ENCODE results near the gene MEAK7.
"Not testable (repeated sequence)": the region's sequence is repeated elsewhere in the genome, so short reads cannot be mapped to it uniquely, and the experiment has no call there.

The MEAK7 gene

DNA sequence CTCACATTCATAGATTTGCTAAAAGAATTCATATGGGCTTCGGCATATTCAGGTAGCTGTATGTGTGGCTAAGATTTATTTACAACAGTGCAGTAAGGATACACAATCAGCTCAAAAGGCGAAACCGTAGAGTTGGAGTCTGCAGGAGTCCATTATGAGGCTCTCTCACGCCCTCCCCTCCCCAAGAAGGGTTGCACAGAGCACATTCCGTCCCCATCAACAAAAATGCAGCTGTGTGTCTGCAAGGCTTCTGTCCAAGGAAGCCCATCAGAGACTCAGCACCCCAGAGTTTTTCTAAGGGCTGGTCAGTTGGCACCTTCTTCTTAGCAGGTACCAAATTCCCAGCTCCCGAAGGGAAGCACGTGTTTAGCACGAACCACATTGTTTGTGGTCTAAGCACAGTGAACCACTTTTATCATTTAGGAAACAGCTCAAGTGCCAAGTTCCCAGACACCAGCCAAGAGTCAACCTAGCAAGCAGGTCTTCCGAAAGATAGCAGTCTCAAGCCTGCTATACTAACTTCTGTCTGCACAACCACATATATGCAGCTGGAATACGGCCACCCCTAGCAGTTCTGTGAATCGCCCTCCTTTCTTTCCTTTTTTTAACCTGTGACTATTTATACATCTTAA, 28.5 kb upstream of the MEAK7 start:
- no peak for DNase-seq

DNA sequence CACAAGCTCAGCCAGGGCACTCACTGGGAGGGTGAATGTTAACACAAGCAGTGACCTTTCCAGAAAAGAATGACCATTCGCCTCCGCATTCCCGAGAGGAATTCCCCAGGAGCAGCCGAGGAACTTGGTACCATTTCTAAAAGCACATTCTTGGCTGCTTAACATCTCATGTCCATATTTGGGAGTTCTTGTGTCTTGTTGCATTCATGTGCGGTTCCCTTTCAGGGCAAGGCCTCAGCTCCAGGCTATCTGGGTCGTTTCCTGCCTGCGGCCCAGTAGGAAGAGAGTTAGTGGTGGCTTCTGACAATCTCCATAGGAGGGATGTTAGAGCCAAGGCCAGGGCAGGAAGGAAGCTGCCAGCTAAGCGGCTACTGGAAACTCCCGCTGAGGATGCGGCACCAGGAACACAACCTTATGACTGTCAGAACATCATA, 27.8 kb upstream of the MEAK7 start:
- DNase-seq: peak; percentile 93

DNA sequence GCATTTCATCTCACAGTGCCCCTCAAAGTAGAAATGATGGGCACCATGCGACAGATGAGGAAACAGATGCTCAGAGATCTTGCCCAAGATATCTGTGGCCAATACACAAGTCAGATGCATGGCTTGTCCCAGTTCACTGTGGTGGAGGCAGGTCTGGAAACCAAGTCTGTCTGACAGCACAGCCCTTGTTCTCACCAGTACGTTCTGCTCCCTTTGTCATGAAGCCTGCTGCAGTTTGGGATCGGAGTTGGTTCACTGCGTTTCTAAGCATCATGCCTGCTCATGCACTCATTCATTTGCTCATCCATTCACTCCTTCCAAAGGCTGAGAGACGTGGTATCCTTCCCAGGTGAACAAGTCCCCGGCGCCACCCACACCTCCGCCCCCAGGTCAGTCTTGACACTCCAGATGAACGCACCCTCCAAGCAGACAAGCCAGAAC, 27.2 kb upstream of the MEAK7 start:
- no peak for DNase-seq

DNA sequence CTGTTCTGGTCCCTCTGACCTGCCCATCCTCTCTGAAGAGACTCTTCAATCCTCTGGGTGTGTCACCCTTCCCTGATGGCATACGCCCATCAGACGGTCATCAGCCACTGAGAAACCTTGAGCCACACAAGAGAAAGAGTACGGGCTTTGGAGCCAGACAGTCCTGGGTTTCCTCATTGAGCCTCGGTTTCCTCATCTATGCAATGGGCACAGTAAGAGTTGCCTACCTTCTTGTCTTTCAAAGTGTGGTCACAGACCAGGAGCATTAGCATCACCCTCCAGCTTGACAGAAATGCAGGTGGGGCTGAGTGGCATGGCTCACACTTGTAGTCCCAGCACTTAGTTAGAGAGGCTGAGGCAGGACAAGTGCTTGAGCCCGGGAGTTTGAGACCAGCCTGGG, 26.1 kb upstream of the MEAK7 start:
- DNase-seq: no peak

DNA sequence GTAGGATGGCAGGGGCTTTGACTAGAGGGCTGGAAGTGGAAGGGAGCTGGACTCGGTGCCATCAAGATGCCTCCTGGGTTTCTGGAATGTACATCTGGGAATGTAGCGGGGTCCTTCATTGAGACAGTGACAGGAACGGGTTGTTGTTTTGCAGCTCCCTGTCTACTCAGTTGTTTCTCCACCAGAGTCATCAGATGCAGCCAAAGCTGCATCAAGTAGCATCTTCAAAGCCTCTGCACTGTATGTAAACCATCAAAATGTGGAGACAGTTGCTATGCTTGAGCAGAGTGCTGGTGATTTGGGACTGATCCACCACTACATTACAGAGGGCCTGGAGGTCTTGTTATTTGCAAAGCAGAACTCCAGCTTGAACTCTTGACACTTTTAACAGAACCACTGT, 25.1 kb upstream of the MEAK7 start:
- no peak for DNase-seq

DNA sequence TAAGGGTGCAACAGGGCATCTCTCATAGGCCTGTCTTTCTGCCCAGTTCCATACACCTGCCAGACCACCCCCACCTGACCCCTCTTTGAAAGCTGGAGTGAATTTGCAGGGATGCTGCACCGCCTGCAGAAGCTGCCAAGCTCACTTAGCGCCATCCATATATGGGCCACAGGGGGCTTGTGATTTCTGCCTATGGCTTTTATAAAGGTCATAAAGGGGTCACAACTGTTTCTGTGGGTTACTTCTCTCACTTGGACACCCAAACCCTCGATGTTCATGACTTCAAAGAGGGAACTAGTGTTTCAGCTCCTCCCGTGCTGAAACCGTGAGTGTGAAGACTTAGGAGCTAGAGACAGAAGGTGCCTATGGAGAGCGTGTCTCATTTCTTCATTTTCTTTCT, 23.9 kb upstream of the MEAK7 start:
- DNase-seq: no peak

DNA sequence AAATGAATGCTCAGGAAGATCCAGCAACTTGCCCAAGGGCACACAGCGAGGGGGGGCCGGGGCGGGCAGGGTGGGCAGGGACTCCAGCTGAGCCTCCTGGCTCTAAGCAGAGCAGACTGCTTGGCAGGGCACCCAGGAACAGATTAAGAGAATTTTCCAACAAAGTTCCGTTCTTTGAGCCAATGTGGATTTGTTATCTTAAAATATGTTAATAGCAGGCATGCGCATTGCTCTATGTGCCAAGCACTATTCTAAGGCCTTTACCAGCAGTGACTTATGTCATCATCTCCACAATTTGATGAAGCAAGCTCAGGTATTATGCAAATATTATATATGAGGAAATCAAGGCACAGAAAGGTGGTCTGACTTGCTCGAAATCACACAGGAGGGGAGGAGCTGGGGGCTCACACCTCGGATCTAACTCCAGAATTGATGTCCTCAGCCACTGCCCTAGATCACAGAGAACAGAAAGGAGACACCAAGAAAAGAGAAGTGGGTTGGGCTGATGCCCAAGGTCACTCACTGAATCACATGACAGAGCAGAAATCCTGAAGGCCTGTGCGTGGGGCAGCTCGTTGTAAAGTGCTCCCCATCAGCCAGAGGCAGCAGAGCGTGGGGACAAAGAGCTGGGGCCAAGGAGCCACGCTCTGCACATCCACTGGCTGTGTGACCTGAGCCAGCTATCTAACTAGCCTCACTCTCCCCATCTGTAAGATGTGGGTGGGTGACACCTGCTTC, 23.2 kb upstream of the MEAK7 start:
- DNase-seq: no peak

DNA sequence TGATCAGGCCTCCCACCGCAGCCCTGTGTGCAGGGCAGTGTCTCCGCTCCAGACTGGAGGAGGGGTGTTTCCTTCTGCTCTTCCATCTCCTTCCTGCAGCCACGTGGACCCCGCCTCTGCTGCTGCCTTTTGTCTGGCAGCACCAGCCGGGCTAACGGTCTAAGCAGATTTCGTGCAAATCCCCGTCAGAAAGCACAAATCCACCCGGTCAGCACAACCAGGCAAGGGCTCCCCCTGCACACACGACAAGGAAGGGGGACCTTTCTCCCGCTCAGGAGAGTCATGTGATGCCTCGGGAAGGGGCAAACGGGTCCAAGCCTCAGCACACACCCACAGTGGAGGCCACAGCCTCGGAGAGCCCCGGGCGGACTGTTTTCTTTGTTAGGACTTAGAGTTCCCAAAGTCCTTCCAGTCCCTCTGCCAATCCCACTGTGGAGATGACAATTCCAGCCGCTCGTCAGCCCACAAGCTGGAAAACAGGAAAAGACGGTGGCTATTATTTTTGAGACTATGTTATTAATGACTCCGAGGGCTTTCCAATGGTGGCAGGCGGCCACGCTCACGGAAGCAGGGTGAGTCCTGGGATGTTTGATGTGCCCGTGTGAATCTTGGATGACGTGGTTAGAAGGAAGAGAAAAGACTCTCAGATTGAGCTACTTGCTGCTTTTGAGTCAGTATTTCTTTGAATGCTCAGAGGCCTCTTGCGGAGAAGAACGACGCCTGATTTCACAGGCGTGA, 22.5 kb upstream of the MEAK7 start:
- DNase-seq: peak; percentile 47

DNA sequence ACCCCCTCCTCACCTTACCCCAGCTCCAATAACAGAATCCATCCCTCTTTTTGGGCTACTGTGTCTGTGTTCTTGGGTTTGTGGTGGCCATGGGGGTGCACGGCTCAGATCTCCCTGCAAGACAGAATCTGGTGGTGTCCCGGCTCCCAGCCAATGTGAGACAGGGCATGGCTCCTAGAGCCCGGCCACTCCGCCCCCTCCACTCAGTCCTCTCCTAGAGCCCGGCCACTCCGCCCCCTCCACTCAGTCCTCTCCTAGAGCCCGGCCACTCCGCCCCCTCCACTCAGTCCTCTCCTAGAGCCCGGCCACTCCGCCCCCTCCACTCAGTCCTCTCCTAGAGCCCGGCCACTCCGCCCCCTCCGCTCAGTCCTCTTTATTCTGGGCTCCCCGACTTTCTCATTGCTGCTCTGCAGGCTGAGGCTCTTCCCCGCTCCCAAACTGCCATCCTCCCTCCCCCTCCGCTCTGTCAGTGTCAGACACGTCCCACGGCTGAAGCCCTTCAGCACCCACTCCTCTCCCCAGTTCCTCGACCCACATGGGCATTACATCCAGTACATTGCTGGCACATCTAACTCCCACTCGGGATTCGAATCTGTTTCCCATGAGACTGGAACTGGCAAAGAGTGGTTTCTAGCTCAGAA, 20.6 kb upstream of the MEAK7 start:
- DNase-seq: not testable (repeated sequence)

DNA sequence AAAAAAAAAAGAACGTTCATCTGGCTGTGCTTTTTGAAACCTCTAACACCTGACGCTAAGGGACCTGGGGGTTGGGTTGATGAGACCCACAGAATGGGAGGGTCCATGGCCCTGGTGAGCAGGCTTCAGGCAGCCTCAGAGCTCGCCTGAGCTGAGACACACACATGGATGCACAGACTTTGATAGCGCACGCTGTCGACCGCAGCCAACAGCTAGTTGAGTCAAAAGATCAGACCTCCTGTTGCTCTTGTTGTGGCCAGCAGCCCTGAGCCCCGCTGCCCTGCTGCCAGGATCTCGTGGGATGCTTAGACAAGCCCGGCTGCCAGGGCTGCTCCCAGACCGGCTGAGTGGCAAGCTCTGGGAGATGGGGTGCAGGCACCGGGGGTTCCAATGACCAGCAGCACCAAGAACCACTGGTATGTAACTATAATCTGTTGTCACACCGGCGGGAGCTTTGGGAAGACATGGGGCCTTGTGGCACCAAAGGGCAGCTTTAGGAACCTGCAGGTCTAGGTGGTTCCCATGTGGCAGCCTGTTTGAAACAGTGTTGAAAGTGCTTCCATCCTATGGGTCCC, 20.0 kb upstream of the MEAK7 start:
- no peak for DNase-seq

DNA sequence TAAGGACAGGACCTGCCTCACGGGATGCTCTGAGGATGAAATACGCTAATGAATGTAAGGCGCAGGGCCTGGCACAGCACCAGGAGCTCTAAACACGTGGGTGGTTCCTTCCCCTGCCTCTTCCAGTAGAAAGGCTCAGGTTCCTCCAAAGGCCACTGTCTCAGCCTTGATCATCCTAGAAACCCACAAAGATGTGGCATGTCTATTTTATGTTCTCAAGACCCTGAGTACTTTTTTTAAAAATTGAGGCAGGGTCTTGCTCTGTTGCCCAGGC, 17.0 kb upstream of the MEAK7 start:
- no peak for DNase-seq

DNA sequence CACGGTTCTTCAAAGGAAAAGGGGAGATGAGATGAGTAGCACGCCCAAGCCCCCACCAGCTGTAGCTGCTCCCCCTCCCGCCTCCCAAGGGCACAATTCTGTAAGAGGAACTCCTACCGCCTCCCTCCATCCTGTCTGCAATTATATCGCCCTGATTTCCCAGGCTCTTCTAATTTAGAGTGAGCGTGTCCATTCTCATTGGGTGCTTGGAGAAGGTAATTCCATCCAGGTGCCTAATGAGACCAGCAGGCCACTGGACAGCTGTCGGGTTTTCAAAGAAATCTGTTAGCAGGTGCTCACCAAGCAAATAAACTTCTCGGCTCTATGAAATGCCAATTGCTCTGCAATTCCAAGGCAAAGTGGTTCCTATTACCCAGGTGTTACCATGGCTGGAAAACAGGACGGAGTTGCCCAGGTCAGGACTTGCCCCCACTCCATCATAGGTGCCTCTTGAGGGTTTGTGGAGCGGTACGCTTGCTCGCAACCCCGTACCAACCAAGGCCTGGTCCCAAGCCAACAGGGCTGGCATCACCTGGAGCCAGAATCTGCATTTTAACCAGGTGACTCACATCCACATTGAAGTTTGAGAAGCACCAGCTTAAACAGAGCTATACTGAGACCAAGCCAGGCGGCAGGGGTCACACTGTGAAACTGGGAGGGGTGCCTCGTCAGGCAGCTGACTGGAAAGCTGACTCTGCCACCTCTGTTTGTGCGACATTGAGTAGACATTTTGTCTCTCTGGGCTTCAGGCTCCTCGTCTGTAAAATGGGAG, 16.5 kb upstream of the MEAK7 start:
- DNase-seq: no peak

DNA sequence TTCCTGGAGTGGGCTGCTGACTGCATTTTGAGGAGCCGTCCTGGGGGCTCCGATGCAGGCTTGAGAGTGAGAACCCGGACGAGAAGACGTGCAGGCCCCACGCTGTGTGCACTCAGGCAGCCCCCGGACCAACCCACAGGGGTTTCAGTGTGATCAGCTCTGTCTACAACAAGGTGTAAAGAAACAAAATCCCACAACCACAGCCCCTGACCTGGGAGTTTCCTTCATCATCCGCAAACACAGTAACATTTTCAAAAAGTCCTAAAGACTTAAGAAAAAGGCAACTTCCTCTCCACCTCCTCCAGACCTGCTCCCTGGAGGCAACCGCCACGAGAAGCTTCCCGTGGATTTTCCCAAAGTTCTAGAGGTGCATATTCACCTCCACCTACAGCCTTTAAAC, 15.4 kb upstream of the MEAK7 start:
- no peak for DNase-seq

DNA sequence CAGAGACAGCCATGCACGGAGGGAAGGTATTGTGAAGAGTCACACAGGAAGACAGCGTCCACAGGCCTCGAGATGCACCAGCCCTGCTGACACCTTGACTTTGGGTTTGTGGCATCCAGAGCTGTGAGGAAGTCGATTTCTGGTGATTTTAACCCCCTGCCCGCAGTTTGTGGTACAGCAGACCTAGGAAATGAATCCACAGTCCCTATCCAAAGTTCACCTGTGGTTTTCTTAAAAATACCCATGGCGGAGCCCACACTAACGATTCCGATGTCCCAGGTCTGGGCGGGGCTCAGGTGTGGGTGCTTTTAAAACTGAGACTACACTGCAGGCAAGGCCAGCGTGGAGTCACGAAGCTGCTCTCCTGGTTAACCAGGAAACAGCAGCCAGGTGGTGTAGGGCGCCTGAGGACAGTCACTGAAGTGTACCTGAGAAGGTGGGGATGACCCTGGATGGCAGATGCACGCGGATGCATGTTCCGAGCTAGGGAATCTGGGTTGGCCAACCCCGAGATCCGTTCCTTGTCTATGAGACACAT, 14.4 kb upstream of the MEAK7 start:
- DNase-seq: no peak

DNA sequence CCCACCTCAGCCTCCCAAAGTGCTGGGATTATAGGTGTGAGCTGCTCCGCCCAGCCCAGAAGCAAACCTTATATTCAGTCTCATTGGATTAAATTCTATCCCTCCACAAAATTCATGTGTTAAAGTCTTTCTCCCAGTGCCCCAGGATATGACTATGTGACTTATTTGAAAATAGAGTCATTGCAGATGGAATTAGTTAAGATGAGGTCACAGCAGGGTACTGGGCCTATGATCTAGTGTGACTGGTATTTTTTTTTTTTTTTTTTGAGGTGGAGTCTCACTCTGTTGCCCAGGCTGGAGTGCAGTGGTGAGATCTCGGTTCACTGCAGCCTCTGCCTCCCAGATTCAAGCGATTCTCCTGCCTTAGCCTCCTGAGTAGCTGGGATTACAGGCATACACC, 13.8 kb upstream of the MEAK7 start:
- peak; percentile 86 for DNase-seq

DNA sequence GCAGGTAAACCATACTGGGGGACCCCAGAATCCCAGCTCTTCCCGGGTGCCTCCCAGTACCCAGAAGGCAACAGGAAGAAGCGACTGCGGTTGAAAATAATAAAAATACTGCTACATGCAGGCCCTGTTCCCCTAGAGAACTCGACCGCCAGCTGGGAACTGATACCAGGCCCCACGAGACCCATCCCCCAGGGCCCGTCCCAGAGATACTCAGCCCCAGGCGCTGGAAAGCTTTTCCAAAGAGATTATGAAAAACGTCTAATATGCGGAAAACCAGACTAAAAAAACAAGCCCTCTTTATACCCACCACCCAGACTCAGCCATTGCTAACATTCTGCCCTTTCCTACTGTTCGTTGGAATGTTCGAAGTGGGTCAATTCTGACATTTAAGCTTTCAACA, 12.9 kb upstream of the MEAK7 start:
- DNase-seq: no peak

DNA sequence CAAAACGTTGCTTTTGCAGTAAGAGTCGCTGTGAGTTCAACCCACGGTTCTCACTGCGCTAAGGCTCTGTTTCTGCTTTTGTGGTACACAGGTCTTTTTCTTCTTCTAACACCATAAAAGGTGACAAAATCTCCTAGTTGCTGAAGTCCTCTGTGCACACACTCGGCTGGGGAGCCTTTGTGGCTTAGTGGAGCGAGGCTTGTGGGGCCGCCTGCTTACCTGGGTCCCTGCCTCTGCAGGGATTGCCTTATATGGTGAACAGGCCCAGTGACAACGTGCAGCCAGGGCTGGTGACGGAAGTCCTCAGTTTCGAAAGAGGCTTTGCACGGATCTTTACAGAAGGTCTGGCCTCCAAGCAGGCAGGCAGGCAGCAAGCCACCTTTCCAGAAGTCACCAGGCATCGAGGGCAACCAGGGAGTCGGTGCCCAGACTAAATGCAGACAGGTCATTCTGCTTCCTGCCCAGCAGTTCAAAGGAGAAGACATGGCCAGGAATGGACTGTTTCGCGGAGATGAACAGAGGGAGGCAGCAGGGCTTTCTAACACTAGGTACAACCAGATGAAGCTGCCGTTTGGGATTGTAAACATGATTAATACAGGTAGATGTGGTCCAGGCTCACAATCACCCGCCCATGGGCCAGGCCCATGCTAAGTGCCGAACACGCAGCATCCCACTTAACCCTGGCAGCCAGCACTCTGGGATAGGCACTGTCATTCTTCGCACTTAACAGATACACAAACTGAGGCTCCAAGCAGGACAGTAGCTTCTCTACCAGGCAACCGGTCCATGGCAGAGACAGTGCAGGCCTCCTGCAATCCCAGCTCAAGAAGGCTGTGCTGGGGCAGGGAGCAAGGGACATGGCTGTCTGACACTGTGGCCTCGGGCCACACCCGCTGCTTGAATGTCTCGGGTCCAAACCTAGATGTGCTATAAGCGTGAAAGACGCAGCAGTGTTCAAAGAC, 10.7 kb upstream of the MEAK7 start:
- DNase-seq: no peak

DNA sequence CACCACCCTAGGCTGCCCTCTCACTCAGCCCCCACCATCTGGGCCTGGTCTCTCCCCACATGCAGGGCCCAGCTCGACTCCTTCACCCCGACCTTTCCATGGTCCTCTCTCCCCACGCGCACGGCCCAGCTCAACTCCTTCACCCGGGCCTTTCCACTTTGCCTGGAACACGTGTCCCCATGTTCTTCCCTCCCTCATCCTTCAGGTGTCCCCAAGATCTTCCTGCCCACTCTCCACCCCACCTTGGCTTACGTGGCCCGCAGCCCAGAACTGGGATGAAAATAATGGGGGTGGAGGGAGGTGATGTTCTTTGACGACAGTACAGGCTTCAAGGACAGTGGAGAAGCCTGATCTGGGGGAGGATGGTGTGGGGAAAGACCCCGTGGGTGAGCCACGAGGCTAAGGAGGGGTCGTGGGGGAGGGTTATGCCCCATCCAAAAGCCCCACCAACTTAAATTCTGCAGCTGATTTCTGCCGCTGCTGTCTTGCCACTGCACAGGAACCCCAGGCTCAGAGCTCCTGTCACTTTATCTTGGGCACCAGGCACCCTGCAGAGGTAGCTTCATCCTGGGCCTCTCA, 9.9 kb upstream of the MEAK7 start:
- DNase-seq: no peak

DNA sequence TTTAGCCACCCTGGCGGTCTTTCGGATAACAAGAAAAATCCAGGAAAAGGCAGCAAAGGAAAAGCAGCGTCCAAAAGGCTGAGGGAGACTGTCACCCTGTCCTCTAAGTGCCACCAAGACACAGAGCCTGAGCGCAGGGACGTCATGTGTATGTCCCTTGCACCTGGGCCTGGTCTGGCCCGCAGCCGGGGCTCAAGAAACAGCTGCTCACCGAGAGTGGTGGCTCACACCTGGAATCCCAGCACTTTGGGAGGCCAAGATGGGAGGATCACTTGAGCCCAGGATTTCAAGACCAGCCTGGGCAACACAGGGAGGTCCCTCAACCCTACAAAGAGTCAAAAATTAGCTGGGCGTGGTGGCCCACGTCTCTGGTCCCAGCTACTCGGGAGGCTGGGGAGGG, 9.2 kb upstream of the MEAK7 start:
- no peak for DNase-seq

DNA sequence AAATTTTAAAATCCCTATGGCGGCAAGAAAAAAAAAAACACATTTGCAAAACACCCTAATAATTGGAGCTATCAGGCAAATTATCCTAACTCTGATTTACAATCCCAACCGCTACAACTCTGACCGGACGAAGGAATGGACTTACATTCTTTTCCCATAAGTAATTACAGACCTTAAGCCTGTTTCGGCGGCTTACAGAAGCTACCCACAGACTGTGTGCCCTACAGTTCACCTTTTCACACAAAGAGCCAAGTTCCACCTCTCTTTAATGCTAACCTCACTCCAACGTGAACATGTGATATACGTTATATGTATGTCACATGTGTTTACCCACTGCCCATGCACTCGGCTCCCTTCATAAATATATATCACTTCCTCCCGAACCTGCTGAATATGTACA, 8.7 kb upstream of the MEAK7 start:
- peak; percentile 86 for DNase-seq

DNA sequence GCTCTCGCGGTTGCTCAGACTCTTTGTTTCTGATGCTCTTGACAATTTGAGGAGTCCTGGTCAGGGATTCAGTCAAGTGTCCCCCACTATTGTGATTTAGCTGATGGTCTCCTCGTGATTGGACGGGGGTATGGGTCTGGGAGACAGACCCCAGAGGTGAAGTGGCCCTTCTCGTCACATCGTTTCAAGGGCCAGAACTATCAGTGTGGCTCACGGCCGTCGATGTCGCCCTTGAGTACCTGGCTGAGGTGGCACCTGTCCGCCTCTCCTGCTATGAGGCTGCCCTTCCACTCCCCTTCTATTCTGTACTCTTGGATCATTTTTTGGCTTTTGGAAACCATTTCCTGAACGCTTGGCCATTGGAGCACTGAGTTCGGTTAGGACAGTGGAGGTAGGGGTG, 7.4 kb upstream of the MEAK7 start:
- DNase-seq: no peak

Data from fibroblast of skin of right quadriceps (primary cell).